Measurements from ENCODE around the gene GRID1. TPM values are rescaled to one million over a fixed set of nuclear protein-coding genes. Genes with fewer than 3 reads are reported as not detected.

The GRID1 gene
- total and polyA plus RNA-seq, 10 of the 15 experiments (the other 5 are each of a cell fraction or from before 2014, with no cell fraction given) = 0.04 to 0.62 (median 0.08) TPM; not detected in 5

DNA sequence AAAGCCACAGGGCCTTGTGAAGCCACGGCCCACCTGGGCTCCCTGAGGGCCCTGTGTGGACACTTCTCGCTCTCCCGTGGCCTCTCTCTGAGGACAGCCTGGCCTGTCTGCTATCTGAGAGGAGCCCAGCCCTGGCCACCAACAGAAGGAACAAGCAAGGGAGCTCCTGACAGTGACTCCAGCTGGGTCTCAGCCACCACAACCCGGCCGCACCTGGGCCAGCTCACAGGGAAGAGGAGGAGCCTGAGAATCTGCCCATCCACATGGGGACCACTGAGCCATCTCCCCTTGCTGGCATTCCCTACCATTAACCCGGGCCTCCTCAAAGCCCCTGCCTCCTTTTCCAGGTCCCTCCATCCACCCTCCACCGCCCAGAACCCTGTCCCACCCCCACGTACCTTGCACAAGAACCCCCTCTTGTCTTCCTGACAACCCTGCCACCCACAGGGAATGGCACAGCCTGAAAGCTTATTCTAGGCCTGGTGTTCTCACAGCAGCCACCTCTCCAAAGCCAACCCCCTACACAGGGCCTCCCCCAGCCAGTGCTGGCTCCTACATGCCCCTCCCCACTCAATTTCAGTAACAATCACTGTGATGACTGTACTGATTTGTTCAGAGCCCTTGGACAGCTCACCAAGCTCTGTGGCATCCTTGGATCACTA is 120.2 kb downstream of the GRID1 start (continued):
- TF ChIP-seq, protein P1, sequence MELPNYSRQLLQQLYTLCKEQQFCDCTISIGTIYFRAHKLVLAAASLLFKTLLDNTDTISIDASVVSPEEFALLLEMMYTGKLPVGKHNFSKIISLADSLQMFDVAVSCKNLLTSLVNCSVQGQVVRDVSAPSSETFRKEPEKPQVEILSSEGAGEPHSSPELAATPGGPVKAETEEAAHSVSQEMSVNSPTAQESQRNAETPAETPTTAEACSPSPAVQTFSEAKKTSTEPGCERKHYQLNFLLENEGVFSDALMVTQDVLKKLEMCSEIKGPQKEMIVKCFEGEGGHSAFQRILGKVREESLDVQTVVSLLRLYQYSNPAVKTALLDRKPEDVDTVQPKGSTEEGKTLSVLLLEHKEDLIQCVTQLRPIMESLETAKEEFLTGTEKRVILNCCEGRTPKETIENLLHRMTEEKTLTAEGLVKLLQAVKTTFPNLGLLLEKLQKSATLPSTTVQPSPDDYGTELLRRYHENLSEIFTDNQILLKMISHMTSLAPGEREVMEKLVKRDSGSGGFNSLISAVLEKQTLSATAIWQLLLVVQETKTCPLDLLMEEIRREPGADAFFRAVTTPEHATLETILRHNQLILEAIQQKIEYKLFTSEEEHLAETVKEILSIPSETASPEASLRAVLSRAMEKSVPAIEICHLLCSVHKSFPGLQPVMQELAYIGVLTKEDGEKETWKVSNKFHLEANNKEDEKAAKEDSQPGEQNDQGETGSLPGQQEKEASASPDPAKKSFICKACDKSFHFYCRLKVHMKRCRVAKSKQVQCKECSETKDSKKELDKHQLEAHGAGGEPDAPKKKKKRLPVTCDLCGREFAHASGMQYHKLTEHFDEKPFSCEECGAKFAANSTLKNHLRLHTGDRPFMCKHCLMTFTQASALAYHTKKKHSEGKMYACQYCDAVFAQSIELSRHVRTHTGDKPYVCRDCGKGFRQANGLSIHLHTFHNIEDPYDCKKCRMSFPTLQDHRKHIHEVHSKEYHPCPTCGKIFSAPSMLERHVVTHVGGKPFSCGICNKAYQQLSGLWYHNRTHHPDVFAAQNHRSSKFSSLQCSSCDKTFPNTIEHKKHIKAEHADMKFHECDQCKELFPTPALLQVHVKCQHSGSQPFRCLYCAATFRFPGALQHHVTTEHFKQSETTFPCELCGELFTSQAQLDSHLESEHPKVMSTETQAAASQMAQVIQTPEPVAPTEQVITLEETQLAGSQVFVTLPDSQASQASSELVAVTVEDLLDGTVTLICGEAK (IDR thresholded peaks at IDR 0.05; ENCODE audit: borderline replicate concordance) = no peak
- TF ChIP-seq IRF4 (IDR thresholded peaks at IDR 0.05; ENCODE audit: low read depth, low read length) = no peak
- no peak for TF ChIP-seq TARDBP (IDR thresholded peaks at IDR 0.05; ENCODE audit: borderline replicate concordance)
- no peak for TF ChIP-seq GABPA (IDR thresholded peaks at IDR 0.05; ENCODE audit: low read depth)
- no peak for TF ChIP-seq JUND (IDR thresholded peaks at IDR 0.05; ENCODE audit: low read depth, low read length)
- no peak for TF ChIP-seq TCF3 (IDR thresholded peaks at IDR 0.05; ENCODE audit: borderline replicate concordance, insufficient read depth, low read depth, low read length)

- no peak overlapping the region for H3K4me2 ChIP-seq (ENCODE audit: control insufficient read depth, insufficient read depth)
- ChIA-PET POLR2A (no interaction called here), CTCF (no interaction called here), RAD21 (ENCODE audit: unreplicated experiment) (no interaction called here), SMC1A (ENCODE audit: uncharacterized antibody, unreplicated experiment) (no interaction called here)
- no peak overlapping the region for H3K9ac ChIP-seq (ENCODE audit: control insufficient read depth, insufficient read depth, low read length)
- WGBS (ENCODE audit: insufficient coverage, insufficient replicate concordance, low lambda C conversion rate, missing lambda C conversion rate) = 51% methylated on average over 5 of the region's 5 CpGs
- DNase-seq (ENCODE audit: low read depth, low spot score) (no peak), ATAC-seq (no peak), FAIRE-seq (no peak)
- no peaks in the 10 kb centered on the region; a peak in 1 of 4 replicates for H3K27me3 ChIP-seq (replicated peaks in 1 of 2; ENCODE audit: control insufficient read depth in 2 of 2, insufficient read depth in 2 of 2, low read length in 1 of 2)
- no peaks in the 10 kb centered on the region for H4K20me1 ChIP-seq (ENCODE audit: control insufficient read depth, insufficient read depth)
- no peak overlapping the region for H3K4me3 ChIP-seq
- H3K9me3 ChIP-seq (replicated peaks; ENCODE audit: control insufficient read depth, insufficient read depth, low read length) = no peaks in the 10 kb centered on the region
- no peak overlapping the region for H2AFZ ChIP-seq (ENCODE audit: control insufficient read depth, low read depth, low read length)
- in situ Hi-C loops (cut with MboI) = no loop called here
- intact Hi-C loops (cut with micrococcal nuclease; ENCODE audit: unreplicated experiment) = no loop called here
- no peak for TF ChIP-seq IKZF2 (IDR thresholded peaks at IDR 0.05)
- TF ChIP-seq STAT3 (IDR thresholded peaks at IDR 0.05; ENCODE audit: low read depth, low read length) = no peak
- no peak for TF ChIP-seq NR2F1 (conservative IDR thresholded peaks at IDR 0.05)
- no peak for TF ChIP-seq NFYA (IDR thresholded peaks at IDR 0.05; ENCODE audit: borderline replicate concordance, low read depth, low read length)
- TF ChIP-seq STAT1 (conservative IDR thresholded peaks at IDR 0.05) = no peak
- no peak for TF ChIP-seq NBN (IDR thresholded peaks at IDR 0.05)
- no peak for TF ChIP-seq HDAC6 (IDR thresholded peaks at IDR 0.05; ENCODE audit: unreplicated experiment)
- no peaks in the 10 kb centered on the region for H3K36me3 ChIP-seq (ENCODE audit: control insufficient read depth in 2 of 2, insufficient read depth in 2 of 2, low read length in 1 of 2)
- H3K27ac ChIP-seq (ENCODE audit: control insufficient read depth, insufficient read depth) = no peak overlapping the region
- H3K79me2 ChIP-seq (ENCODE audit: control insufficient read depth, insufficient read depth, low read length) = no peaks in the 10 kb centered on the region
- no peaks in the 10 kb centered on the region for H3K4me1 ChIP-seq (ENCODE audit: control insufficient read depth, insufficient read depth, low read length)
- no TSS peak for BruUV-seq (replicated peaks)
Measured at GRCh38 chr10:86245015-86245394, 121.6 kb downstream of the GRID1 start.
